HCT116 (cell line): Measurements from ENCODE around the gene SLC30A3. TPM values are rescaled to one million over a fixed set of nuclear protein-coding genes. Genes with fewer than 3 reads are reported as not detected.

Experiments
- ATAC-seq: fragments of 200-7000 bp; cut with Tn5 transposase; 2 replicates; pipeline ENCODE4 v1.9.1; 2020; ENCODE audit warnings: mild to moderate bottlenecking, moderate library complexity
- BruUV-seq: library from RNA; stranded (reverse); fragments of 400-500 nt; replicated peaks from 2 replicates; lab custom pipeline; 2021; lab: Mats Ljungman, UMichigan
- CTCF ChIA-PET: fragments of 300-600 bp; sonication (Branson Sonifier 250); formaldehyde crosslinking; loops from one replicate; lab custom pipeline; 2021; ENCODE audit warnings: antibody characterized with exemption; lab: Charles Lee
- POLR2A ChIA-PET: fragments of 300-600, 350-600 bp; sonication (Branson Sonifier 250); formaldehyde crosslinking; loops from one replicate; lab custom pipeline; 2021; ENCODE audit warnings: antibody characterized with exemption; lab: Charles Lee
- RAD21 ChIA-PET, 2 experiments: fragments of 300-600 bp; sonication (Branson Sonifier 250); formaldehyde crosslinking; loops; one replicate each; lab custom pipeline; 2023; ENCODE audit warnings: low total read pairs in 2 of 2; ENCODE audit not compliant: uncharacterized antibody in 2 of 2, unreplicated experiment in 2 of 2, low non-redundant PET in 1 of 2; lab: Charles Lee
- DNase-seq: peaks from one replicate; pipeline ENCODE4 v3.0.0-alpha.2; 2010; ENCODE audit warnings: low read depth, low spot score
- H2AFZ ChIP-seq: fragments of 200-600 bp; shearing (Covaris generic), sonication (generic); 2 replicates; pipeline ENCODE4 v1.6.1; 2017; ENCODE audit warnings: low read depth, mixed run types, mixed read lengths, antibody characterized with exemption, low read length; ENCODE audit not compliant: poor library complexity, severe bottlenecking
- H3K27ac ChIP-seq: 2 replicates; pipeline ENCODE4 v1.5.1; 2012; ENCODE audit warnings: low read depth, low read length
- H3K27me3 ChIP-seq: fragments of 200-600 bp; sonication (generic); 2 replicates; pipeline ENCODE4 v1.6.1; 2016; ENCODE audit warnings: mixed run types, low read length, mixed read lengths; ENCODE audit not compliant: insufficient read depth
- H3K36me3 ChIP-seq, 2 experiments: fragments of 200-500 bp in 1 of 2; fragments of 200-600 bp in 1 of 2; sonication (Bioruptor generic) in 1 of 2; sonication (generic) in 1 of 2; 2 replicates each; pipeline versions ENCODE4 v1.5.1 to v1.6.1; 2014 to 2016; ENCODE audit warnings: low read length in 2 of 2, inconsistent platforms in 1 of 2, mixed read lengths in 1 of 2, mixed run types in 1 of 2; ENCODE audit not compliant: insufficient read depth in 2 of 2, control insufficient read depth in 1 of 2
- H3K4me1 ChIP-seq, 2 experiments: fragments of 200-600 bp in 1 of 2; sonication (generic) in 1 of 2; 2 replicates each; pipeline versions ENCODE4 v1.5.1 to v1.6.1; 2012 to 2017; ENCODE audit warnings: low read length in 2 of 2, inconsistent platforms in 1 of 2, mild to moderate bottlenecking in 1 of 2, mixed read lengths in 1 of 2, mixed run types in 1 of 2, moderate library complexity in 1 of 2; ENCODE audit not compliant: insufficient read depth in 2 of 2, control insufficient read depth in 1 of 2
- H3K4me2 ChIP-seq: fragments of 200-600 bp; sonication (generic); 2 replicates; pipeline ENCODE4 v1.6.1; 2017; ENCODE audit warnings: mixed run types, low read length, mixed read lengths
- H3K4me3 ChIP-seq, 2 experiments: fragments of 200-600 bp in 1 of 2; sonication (generic) in 1 of 2; replicated peaks in 1 of 2; 2 replicates each; pipeline ENCODE4 v1.5.1; 2011 to 2016; ENCODE audit warnings: low read length in 2 of 2, control low read depth in 1 of 2, low read depth in 1 of 2, mild to moderate bottlenecking in 1 of 2, mixed read lengths in 1 of 2, mixed run types in 1 of 2
- H3K79me2 ChIP-seq: fragments of 200-600 bp; sonication (generic); 2 replicates; pipeline ENCODE4 v1.6.1; 2017; ENCODE audit warnings: mild to moderate bottlenecking, mixed run types, low read length, moderate library complexity, mixed read lengths; ENCODE audit not compliant: insufficient read depth
- H3K9ac ChIP-seq: fragments of 200-600 bp; sonication (generic); 2 replicates; pipeline ENCODE4 v1.6.1; 2016; ENCODE audit warnings: low read length, mixed read lengths
- H3K9me2 ChIP-seq: fragments of 200-600 bp; sonication (generic), shearing (Covaris generic); 2 replicates; pipeline ENCODE4 v1.6.1; 2017; ENCODE audit warnings: mixed run types, mild to moderate bottlenecking, moderate library complexity; ENCODE audit not compliant: insufficient read depth
- H3K9me3 ChIP-seq, 2 experiments: fragments of 200-500 bp in 1 of 2; fragments of 200-600 bp in 1 of 2; sonication (Bioruptor generic) in 1 of 2; sonication (generic) in 1 of 2; 2 replicates each; pipeline ENCODE4 v1.6.1; 2014 to 2017; ENCODE audit warnings: low read length in 2 of 2, mixed read lengths in 2 of 2, inconsistent platforms in 1 of 2, low read depth in 1 of 2, mild to moderate bottlenecking in 1 of 2, mixed run types in 1 of 2, moderate library complexity in 1 of 2; ENCODE audit not compliant: control insufficient read depth in 1 of 2, insufficient read depth in 1 of 2
- H4K20me1 ChIP-seq: fragments of 200-600 bp; sonication (generic), shearing (Covaris generic); 2 replicates; pipeline ENCODE4 v1.6.1; 2017; ENCODE audit warnings: mixed run types, mild to moderate bottlenecking, moderate library complexity; ENCODE audit not compliant: insufficient read depth
- CBX3 ChIP-seq: IDR thresholded peaks from 2 replicates; pipeline ENCODE4 v1.6.1; 2012; ENCODE audit warnings: low read depth
- CEBPB ChIP-seq: IDR thresholded peaks from 2 replicates; pipeline ENCODE4 v1.6.1; 2012; ENCODE audit warnings: low read depth
- EGR1 ChIP-seq: IDR thresholded peaks from 2 replicates; pipeline ENCODE4 v1.6.1; 2012; ENCODE audit warnings: low read depth
- ELF1 ChIP-seq: IDR thresholded peaks from 2 replicates; pipeline ENCODE4 v1.6.1; 2012; ENCODE audit warnings: low read depth, borderline replicate concordance
- EZH2 ChIP-seq: fragments of 200-600 bp; sonication (generic); IDR thresholded peaks from 2 replicates; pipeline ENCODE4 v1.6.1; 2017; ENCODE audit warnings: antibody characterized with exemption, mixed run types
- EZH2phosphoT487 ChIP-seq: fragments of 200-600 bp; IDR thresholded peaks from 2 replicates; pipeline ENCODE4 v1.6.1; 2018; ENCODE audit warnings: antibody characterized with exemption, borderline replicate concordance
- FOSL1 ChIP-seq: IDR thresholded peaks from 2 replicates; pipeline ENCODE4 v1.6.1; 2012; ENCODE audit warnings: low read depth
- JUND ChIP-seq: IDR thresholded peaks from 2 replicates; pipeline ENCODE4 v1.6.1; 2012
- POLR2A ChIP-seq: IDR thresholded peaks from 2 replicates; pipeline ENCODE4 v1.7.0; 2011; ENCODE audit warnings: borderline replicate concordance; ENCODE audit not compliant: insufficient read depth, insufficient read length; ENCODE audit errors: extremely low read depth
- RAD21 ChIP-seq: IDR thresholded peaks from 2 replicates; pipeline ENCODE4 v1.6.1; 2012; ENCODE audit warnings: low read depth, mild to moderate bottlenecking
- SIN3A ChIP-seq: IDR thresholded peaks from 2 replicates; pipeline ENCODE4 v1.6.1; 2012; ENCODE audit warnings: low read depth
- SP1 ChIP-seq: IDR thresholded peaks from 2 replicates; pipeline ENCODE4 v1.6.1; 2012; ENCODE audit warnings: low read depth
- SRF ChIP-seq: IDR thresholded peaks from 2 replicates; pipeline ENCODE4 v1.6.1; 2012; ENCODE audit warnings: low read depth
- ZFX ChIP-seq: fragments of 450-650 bp; IDR thresholded peaks from 2 replicates; pipeline ENCODE4 v1.6.1; 2017
- ZNF274 ChIP-seq: fragments of 200-500 bp; sonication (Bioruptor generic); IDR thresholded peaks from 2 replicates; pipeline ENCODE4 v1.6.1; 2014; ENCODE audit warnings: mild to moderate bottlenecking, low read depth, low read length, inconsistent platforms
- intact Hi-C: fragments of 100-400 bp; cut with micrococcal nuclease; formaldehyde crosslinking; loops from 2 replicates; pipeline ENCODE4 v1.10.0; 2022
- total RNA-seq: library from RNA; stranded (reverse); gene quantifications from one replicate; pipeline ENCODE4 v1.2.1, GENCODE V29; 2021; ENCODE audit not compliant: unreplicated experiment
- TF ChIP-seq, protein P1 (sequence below): IDR thresholded peaks from 2 replicates; pipeline ENCODE4 v1.6.1; 2012
- TF ChIP-seq, protein P2 (sequence below): IDR thresholded peaks from 2 replicates; pipeline ENCODE4 v1.6.1; 2012; ENCODE audit warnings: low read depth
- TF ChIP-seq, protein P3 (sequence below), 3 experiments: fragments of 200-600 bp in 1 of 3; sonication (generic) in 1 of 3; IDR thresholded peaks in 2 of 3; conservative IDR thresholded peaks in 1 of 3; 2 replicates each; pipeline ENCODE4 v1.5.1; 2012 to 2017; ENCODE audit warnings: low read depth in 2 of 3, low read length in 2 of 3, antibody characterized with exemption in 1 of 3, borderline replicate concordance in 1 of 3, control low read depth in 1 of 3, mild to moderate bottlenecking in 1 of 3, mixed read lengths in 1 of 3, mixed run types in 1 of 3, moderate library complexity in 1 of 3; ENCODE audit not compliant: insufficient read depth in 1 of 3
- TF ChIP-seq, protein P4 (sequence below): IDR thresholded peaks from 2 replicates; pipeline ENCODE4 v1.6.1; 2012
- TF ChIP-seq, protein P5 (sequence below): IDR thresholded peaks from 2 replicates; pipeline ENCODE4 v1.6.1; 2011; ENCODE audit warnings: mild to moderate bottlenecking, low read length, moderate library complexity; ENCODE audit not compliant: insufficient replicate concordance; ENCODE audit errors: extremely low read depth

SLC30A3 gene
- total RNA-seq, 1 experiment from 2014 or later, result 20.5 TPM

DNA sequence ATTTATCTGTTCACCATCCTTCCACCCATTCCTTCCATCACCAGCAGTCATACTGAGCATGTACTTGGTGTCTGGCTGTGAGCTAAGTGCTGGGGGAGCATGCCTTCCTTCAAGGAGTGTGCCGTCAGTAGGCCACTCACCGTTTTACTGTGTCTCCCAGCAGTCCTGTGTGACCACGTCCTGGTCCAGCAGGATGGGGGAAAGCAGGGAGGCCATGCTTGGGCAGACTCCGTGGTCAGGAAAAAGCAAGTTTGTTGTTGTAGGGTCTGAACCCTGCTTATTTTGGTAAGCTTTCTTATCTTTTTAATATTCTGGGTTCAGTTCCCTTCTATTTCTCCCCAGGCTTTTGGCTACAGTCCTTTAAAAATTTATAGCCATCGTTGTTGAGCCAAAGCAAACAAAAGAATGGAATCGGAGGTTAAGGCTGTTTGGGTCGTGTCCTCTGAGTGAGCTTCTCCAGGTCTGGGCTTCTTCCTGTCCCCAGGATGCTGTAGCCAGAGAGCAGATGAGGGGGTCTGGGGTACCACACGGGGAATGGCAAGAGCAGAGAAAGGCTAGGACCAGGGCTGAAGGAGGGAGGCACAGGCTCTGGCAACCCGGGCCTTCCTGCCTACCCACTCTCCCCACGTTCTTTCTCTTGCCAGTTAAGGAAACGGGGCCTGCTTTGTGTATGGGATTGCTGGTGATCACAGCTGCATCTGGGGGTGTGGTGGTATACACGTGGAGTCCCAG, 13.5 kb downstream of the SLC30A3 start:
- ChIA-PET CTCF (interaction anchor here (0.6 to 2.1 kb wide), 4 partner anchors 30 to 113 kb away, joined by 3 to 9 read pairs (median 6); no protein-coding TSS in a partner anchor), POLR2A (interaction anchor here (1.1 kb wide), 1 partner anchor 31 kb away, joined by 3 read pairs; no protein-coding TSS in a partner anchor), RAD21 (interaction anchor here in 1 of 2 experiments (1.1 kb wide), 1 partner anchor 31 kb away, joined by 3 read pairs; no protein-coding TSS in a partner anchor)
- Histone ChIP-seq H3K36me3 (peaks cover 0 to 3% of the 10 kb centered on the region in 2 experiments; a peak in 1 of 4 replicates), H3K79me2 (no peaks in the 10 kb centered on the region), H3K4me1 (peaks cover 0 to 10% of the 10 kb centered on the region in 2 experiments; a peak in 2 of 4 replicates), H3K4me2 (no peak overlapping the region), H3K9me3 (no peaks in the 10 kb centered on the region), H3K4me3 (no peak overlapping the region), H3K9ac (no peak overlapping the region), H3K9me2 (no peaks in the 10 kb centered on the region), H3K27me3 (no peaks in the 10 kb centered on the region), H4K20me1 (no peaks in the 10 kb centered on the region), H3K27ac (no peak overlapping the region), H2AFZ (no peak overlapping the region)
- no peak for DNase-seq
- intact Hi-C loops, result no loop called here
- ATAC-seq, result no peak
- BruUV-seq, result no TSS peak
- TF ChIP-seq EGR1 (no peak), CBX3 (no peak), RAD21 (no peak), ZNF274 (no peak), EZH2phosphoT487 (no peak), SP1 (no peak), EZH2 (no peak), ELF1 (no peak), ZFX (no peak), FOSL1 (no peak), JUND (no peak), POLR2A (no peak), SRF (no peak), CEBPB (no peak), SIN3A (no peak)
- TF ChIP-seq, protein P1, sequence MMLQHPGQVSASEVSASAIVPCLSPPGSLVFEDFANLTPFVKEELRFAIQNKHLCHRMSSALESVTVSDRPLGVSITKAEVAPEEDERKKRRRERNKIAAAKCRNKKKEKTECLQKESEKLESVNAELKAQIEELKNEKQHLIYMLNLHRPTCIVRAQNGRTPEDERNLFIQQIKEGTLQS, result no peak
- TF ChIP-seq, protein P2, sequence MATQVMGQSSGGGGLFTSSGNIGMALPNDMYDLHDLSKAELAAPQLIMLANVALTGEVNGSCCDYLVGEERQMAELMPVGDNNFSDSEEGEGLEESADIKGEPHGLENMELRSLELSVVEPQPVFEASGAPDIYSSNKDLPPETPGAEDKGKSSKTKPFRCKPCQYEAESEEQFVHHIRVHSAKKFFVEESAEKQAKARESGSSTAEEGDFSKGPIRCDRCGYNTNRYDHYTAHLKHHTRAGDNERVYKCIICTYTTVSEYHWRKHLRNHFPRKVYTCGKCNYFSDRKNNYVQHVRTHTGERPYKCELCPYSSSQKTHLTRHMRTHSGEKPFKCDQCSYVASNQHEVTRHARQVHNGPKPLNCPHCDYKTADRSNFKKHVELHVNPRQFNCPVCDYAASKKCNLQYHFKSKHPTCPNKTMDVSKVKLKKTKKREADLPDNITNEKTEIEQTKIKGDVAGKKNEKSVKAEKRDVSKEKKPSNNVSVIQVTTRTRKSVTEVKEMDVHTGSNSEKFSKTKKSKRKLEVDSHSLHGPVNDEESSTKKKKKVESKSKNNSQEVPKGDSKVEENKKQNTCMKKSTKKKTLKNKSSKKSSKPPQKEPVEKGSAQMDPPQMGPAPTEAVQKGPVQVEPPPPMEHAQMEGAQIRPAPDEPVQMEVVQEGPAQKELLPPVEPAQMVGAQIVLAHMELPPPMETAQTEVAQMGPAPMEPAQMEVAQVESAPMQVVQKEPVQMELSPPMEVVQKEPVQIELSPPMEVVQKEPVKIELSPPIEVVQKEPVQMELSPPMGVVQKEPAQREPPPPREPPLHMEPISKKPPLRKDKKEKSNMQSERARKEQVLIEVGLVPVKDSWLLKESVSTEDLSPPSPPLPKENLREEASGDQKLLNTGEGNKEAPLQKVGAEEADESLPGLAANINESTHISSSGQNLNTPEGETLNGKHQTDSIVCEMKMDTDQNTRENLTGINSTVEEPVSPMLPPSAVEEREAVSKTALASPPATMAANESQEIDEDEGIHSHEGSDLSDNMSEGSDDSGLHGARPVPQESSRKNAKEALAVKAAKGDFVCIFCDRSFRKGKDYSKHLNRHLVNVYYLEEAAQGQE, result no peak
- TF ChIP-seq, protein P3, sequence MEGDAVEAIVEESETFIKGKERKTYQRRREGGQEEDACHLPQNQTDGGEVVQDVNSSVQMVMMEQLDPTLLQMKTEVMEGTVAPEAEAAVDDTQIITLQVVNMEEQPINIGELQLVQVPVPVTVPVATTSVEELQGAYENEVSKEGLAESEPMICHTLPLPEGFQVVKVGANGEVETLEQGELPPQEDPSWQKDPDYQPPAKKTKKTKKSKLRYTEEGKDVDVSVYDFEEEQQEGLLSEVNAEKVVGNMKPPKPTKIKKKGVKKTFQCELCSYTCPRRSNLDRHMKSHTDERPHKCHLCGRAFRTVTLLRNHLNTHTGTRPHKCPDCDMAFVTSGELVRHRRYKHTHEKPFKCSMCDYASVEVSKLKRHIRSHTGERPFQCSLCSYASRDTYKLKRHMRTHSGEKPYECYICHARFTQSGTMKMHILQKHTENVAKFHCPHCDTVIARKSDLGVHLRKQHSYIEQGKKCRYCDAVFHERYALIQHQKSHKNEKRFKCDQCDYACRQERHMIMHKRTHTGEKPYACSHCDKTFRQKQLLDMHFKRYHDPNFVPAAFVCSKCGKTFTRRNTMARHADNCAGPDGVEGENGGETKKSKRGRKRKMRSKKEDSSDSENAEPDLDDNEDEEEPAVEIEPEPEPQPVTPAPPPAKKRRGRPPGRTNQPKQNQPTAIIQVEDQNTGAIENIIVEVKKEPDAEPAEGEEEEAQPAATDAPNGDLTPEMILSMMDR (IDR thresholded peaks at IDR 0.05 in 2 of 3, conservative IDR thresholded peaks at IDR 0.05 in 1 of 3; ENCODE audit: borderline replicate concordance in 1 of 3, insufficient read depth in 1 of 3, low read depth in 2 of 3, low read length in 2 of 3), result no peak
- TF ChIP-seq, protein P4, sequence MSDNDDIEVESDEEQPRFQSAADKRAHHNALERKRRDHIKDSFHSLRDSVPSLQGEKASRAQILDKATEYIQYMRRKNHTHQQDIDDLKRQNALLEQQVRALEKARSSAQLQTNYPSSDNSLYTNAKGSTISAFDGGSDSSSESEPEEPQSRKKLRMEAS, result no peak
- TF ChIP-seq, protein P5, sequence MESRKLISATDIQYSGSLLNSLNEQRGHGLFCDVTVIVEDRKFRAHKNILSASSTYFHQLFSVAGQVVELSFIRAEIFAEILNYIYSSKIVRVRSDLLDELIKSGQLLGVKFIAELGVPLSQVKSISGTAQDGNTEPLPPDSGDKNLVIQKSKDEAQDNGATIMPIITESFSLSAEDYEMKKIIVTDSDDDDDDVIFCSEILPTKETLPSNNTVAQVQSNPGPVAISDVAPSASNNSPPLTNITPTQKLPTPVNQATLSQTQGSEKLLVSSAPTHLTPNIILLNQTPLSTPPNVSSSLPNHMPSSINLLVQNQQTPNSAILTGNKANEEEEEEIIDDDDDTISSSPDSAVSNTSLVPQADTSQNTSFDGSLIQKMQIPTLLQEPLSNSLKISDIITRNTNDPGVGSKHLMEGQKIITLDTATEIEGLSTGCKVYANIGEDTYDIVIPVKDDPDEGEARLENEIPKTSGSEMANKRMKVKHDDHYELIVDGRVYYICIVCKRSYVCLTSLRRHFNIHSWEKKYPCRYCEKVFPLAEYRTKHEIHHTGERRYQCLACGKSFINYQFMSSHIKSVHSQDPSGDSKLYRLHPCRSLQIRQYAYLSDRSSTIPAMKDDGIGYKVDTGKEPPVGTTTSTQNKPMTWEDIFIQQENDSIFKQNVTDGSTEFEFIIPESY, result no peak
